22Rv1 (cell line): ENCODE results near the gene LXN.

Experiments
- H3K27ac ChIP-seq: fragments of 450-650 bp; 2 replicates; pipeline ENCODE4 v1.5.1; 2017
- ZFX ChIP-seq: fragments of 450-650 bp; IDR thresholded peaks from 2 replicates; pipeline ENCODE4 v1.6.1; 2017; ENCODE audit warnings: antibody characterized with exemption, borderline replicate concordance
- TF ChIP-seq, protein P1 (sequence below): fragments of 450-650 bp; IDR thresholded peaks from 2 replicates; pipeline ENCODE4 v1.5.1; 2017; ENCODE audit warnings: mild to moderate bottlenecking

LXN gene

DNA sequence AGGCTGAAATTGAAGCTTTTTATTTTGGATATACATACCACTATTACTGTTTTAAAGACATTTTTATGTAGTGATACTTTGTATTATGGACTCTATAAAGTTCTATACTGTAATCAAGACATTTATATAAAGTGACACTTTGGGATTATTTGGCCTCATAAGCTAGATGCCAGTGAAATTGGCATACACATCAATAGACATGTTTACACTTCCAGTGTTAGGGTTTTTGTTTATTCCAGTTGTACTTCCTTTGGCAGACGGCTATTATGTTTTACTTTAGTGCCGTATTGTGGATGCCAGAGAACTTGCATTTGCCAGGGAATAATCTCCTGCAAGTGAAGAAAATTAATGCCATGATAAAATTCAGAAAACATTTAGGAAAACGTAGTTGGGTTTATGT, 6.0 kb downstream of the LXN start:
- no peak overlapping the region for H3K27ac ChIP-seq
- TF ChIP-seq ZFX: no peak
- TF ChIP-seq, protein P1, sequence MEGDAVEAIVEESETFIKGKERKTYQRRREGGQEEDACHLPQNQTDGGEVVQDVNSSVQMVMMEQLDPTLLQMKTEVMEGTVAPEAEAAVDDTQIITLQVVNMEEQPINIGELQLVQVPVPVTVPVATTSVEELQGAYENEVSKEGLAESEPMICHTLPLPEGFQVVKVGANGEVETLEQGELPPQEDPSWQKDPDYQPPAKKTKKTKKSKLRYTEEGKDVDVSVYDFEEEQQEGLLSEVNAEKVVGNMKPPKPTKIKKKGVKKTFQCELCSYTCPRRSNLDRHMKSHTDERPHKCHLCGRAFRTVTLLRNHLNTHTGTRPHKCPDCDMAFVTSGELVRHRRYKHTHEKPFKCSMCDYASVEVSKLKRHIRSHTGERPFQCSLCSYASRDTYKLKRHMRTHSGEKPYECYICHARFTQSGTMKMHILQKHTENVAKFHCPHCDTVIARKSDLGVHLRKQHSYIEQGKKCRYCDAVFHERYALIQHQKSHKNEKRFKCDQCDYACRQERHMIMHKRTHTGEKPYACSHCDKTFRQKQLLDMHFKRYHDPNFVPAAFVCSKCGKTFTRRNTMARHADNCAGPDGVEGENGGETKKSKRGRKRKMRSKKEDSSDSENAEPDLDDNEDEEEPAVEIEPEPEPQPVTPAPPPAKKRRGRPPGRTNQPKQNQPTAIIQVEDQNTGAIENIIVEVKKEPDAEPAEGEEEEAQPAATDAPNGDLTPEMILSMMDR: no peak

DNA sequence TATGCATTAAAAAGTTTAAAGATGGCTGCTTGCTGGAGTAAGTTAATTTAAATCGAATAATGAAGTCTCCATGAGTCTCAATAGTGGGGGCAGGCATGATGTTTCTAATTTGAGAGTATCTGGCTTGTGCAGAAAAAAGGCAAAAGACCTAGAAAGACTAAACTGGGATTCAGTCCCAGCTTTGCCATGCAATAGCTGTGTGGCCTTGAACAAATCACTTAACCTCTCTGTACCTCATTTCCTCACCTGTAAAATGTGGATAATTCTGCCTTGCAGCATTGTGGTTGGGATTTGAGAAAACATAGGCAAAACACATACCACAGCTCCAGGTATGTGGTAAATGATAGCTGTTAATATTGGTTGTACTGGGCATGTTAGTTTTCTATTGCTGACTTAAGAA, 8.6 kb downstream of the LXN start:
- no peak for TF ChIP-seq ZFX
- TF ChIP-seq, protein P1: no peak
- H3K27ac ChIP-seq: no peak overlapping the region

DNA sequence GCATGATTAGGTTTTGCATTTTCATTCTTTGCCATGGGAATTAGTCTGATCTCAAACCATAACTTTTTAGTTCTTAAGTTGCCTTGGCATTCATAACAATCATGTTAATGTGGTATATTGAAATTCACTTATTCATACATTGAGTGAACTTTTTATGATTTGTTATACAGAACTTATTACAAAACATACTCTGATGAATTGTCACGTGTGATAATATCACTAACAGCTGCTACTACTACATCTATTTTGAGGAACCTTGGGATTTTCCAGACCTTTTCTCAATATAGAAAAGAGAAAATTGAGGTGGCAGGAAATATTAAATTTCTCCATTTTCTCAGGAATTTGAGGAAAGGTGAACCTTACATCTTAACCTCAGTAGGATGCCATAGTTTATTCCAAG, 9.2 kb downstream of the LXN start:
- TF ChIP-seq, protein P1: no peak
- TF ChIP-seq ZFX: no peak

DNA sequence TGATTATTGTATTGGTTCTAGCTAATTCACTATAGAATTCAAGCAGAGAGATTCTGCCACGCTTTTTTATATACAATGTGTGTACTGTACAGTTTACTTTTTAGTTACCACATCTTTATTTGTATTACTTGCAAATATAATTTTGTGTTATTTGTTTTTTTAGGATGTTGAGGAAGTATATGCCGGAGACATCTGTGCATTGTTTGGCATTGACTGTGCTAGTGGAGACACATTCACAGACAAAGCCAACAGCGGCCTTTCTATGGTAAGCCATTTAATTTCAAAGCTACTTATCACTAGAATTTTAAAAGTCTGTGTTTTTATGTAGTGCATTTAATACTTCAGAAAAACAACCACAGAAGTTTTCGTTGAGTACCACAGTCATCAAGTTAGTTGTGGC, 11.7 kb downstream of the LXN start:
- no peak overlapping the region for H3K27ac ChIP-seq
- TF ChIP-seq, protein P1: no peak
- TF ChIP-seq ZFX: no peak

More for the DNA sequence above, 9.2 kb downstream of the LXN start:
- no peak overlapping the region for H3K27ac ChIP-seq

DNA sequence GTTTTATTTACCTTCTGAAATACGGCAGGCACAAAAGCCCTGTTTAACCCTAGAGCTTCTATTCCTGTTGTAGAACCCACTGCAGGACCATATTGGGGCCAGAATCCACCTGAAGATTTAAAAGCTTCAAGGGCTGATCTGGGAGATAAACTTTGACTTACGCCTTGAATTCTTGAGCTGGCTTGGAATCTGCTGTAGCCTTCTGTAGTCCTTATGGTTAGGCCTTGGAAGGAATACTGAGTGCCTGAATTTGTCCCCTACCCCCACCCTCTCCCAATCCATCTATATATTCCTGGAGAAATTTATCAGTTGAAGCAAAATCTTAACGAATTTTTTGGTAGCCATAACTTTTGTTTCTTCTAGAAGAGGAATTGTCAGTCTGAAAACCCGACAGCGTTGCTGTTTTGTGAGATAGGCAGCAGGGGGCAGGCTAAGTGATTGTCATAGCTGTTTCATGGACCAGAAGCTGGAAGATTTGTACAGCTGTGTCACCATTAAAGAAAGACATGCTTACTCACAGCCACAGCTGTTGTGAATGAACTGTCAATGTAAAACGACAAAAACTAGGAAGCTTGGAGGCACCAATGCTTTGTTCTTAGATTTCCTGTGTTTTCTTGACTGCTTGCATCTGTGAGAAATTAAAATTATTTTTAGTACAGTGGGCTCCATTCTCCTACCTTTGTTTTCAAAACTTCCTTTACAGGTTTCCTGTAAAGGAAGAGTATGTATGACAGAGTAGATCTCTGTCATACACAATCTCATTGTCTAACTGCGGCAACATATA, 12.8 kb downstream of the LXN start:
- TF ChIP-seq ZFX: no peak
- TF ChIP-seq, protein P1: peak; percentile 84
- H3K27ac ChIP-seq: no peak overlapping the region; the same call in 1 of the 2 replicates

DNA sequence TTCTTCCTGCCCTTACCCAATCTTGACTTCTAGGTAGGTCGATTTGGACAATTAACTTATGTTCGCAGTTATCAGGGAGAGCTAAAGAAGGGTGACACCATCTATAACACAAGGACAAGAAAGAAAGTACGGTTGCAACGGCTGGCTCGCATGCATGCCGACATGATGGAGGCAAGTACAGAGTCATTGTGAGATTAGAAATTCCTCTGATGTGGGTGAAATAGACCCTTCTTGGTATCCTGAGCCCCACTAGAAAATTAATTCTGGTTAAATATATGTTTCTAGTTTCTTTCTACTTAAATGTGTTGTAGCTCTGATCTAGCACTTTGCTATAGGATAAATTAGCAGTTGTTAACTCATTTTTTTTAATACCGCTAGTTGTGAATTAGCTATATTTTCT, 13.6 kb downstream of the LXN start:
- no peak for TF ChIP-seq ZFX
- TF ChIP-seq, protein P1: no peak
- peak overlapping the region; percentile 55; the same call in 1 of the 2 replicates for H3K27ac ChIP-seq

DNA sequence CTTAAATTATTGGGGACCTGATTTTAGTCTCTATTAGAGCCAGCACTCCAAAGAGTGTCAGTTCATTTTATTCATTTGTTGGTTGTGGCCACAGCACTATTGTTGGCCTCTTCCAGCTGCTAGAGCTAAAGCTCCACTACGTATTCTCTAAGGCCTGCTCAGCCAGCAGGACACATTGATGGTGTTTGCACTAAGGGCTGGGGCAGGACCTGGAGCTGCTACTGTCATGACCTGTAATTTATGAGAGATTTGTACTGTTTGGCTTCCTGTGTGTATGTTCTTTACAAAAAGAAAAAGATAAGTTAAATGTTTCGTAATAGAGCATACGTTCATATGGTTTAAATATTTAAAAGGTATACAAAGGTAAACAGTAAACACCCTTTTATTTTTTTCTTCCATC, 20.0 kb downstream of the LXN start:
- H3K27ac ChIP-seq: peak overlapping the region; percentile 47

More for the DNA sequence above, 20.0 kb downstream of the LXN start:
- TF ChIP-seq ZFX: no peak
- TF ChIP-seq, protein P1: no peak
